Sigmoid colon (tissue), 4 donors: ENCODE data around the gene XYLT1.

Experiments
- CTCF ChIP-seq, 4 experiments: fragments of 450-650 bp in 3 of 4; fragments of 200-600 bp in 1 of 4; IDR thresholded peaks; one replicate each; pipeline ENCODE4 v1.5.1; 2016 to 2019; ENCODE audit warnings: antibody characterized with exemption in 4 of 4, mild to moderate bottlenecking in 3 of 4, moderate library complexity in 2 of 4
- EP300 ChIP-seq, 4 donors: sonication (generic); formaldehyde crosslinking; IDR thresholded peaks; one replicate each; pipeline ENCODE4 v1.6.1; 2017; ENCODE audit warnings: antibody characterized with exemption in 4 of 4
- POLR2A ChIP-seq, 2 donors: fragments of 450-650 bp; IDR thresholded peaks; one replicate each; pipeline ENCODE4 v1.6.1; 2016; ENCODE audit warnings: antibody characterized with exemption in 2 of 2, mild to moderate bottlenecking in 2 of 2, moderate library complexity in 2 of 2
- POLR2AphosphoS5 ChIP-seq, 4 donors: sonication (generic); formaldehyde crosslinking; IDR thresholded peaks; one replicate each; pipeline ENCODE4 v1.6.1; 2017; ENCODE audit warnings: antibody characterized with exemption in 4 of 4

- TF ChIP-seq CTCF (IDR thresholded peaks at IDR 0.05) (no peak), POLR2A (IDR thresholded peaks at IDR 0.05) (no peak), POLR2AphosphoS5 (IDR thresholded peaks at IDR 0.05) (no peak), EP300 (IDR thresholded peaks at IDR 0.05) (no peak)
Measured at GRCh38 chr16:17392857-17393692, 77.7 kb downstream of the XYLT1 start.
